Left lung (tissue), 10 donors: ENCODE measurements around the gene STIM1. TPM values are rescaled to one million over a fixed set of nuclear protein-coding genes. Genes with fewer than 3 reads are reported as not detected.

ENCODE experiments used
- ATAC-seq: fragments of 200-7000 bp; cut with Tn5 transposase; one replicate; pipeline ENCODE4 v1.9.1; 2020; ENCODE audit warnings: moderate library complexity
- DNase-seq, 4 donors: peaks; one replicate each; pipeline ENCODE4 v3.0.0-alpha.2; 2013 to 2020
- H3K27ac ChIP-seq, 2 donors: fragments of 200-600 bp; sonication (generic) in 1 of 2; one replicate each; pipeline versions ENCODE4 v1.5.0 to v1.8.0; 2020 to 2021
- H3K27me3 ChIP-seq, 2 donors: fragments of 200-600 bp; sonication (generic) in 1 of 2; one replicate each; pipeline versions ENCODE4 v1.5.0 to v1.8.0; 2020 to 2021
- H3K36me3 ChIP-seq, 2 donors: fragments of 200-600 bp; sonication (generic) in 1 of 2; one replicate each; pipeline versions ENCODE4 v1.5.0 to v1.8.0; 2020 to 2021
- H3K4me1 ChIP-seq, 2 donors: fragments of 200-600 bp; one replicate each; pipeline ENCODE4 v1.8.0; 2021
- H3K4me3 ChIP-seq, 2 donors: fragments of 200-600 bp; sonication (generic) in 1 of 2; one replicate each; pipeline versions ENCODE4 v1.5.0 to v1.8.0; 2020 to 2021; ENCODE audit warnings: mild to moderate bottlenecking in 1 of 2
- H3K9me3 ChIP-seq, 2 donors: fragments of 200-600 bp; sonication (generic) in 1 of 2; one replicate each; pipeline versions ENCODE4 v1.5.0 to v1.8.0; 2020 to 2021
- intact Hi-C, 2 donors: fragments of 100-400 bp; cut with DNase I; formaldehyde crosslinking; loops; one replicate each; pipeline versions ENCODE4 v1.11.2 to v1.14.2; 2022
- polyA plus RNA-seq, 6 donors: library from polyadenylated mRNA; unstranded; fragments of 120-200 nt; gene quantifications; one replicate each; pipeline ENCODE4 v1.2.1, GENCODE V29; 2013; ENCODE audit not compliant: insufficient read length in 6 of 6
- total RNA-seq, 2 donors: library from RNA; stranded (reverse); fragmentation: NEBNext Ultra II Directional; extraction: Animal tissue kit (Norgen Biotek cat#: 25700); gene quantifications; one replicate each; pipeline ENCODE4 v1.2.1, GENCODE V29; 2021
- TF ChIP-seq, protein P1 (sequence below), 2 donors: fragments of 200-600 bp; sonication (generic) in 1 of 2; IDR thresholded peaks; one replicate each; pipeline versions ENCODE4 v1.5.0 to v1.8.0; 2021; ENCODE audit warnings: antibody characterized with exemption in 2 of 2
- donor health status: DM: no; HTN: yes; CAD: no.
- donor health status: DM: no; HTN: no; CAD: no.

The STIM1 gene
- total and polyA plus RNA-seq, 8 donors, result 38.9 to 56.0 (median 49.8) TPM

- intact Hi-C loops, result no loop called here
- Histone ChIP-seq H3K4me3 (no peak overlapping the region), H3K4me1 (no peaks in the 10 kb centered on the region), H3K9me3 (no peaks in the 10 kb centered on the region), H3K27ac (no peak overlapping the region), H3K27me3 (no peaks in the 10 kb centered on the region), H3K36me3 (peaks cover 0 to 5% of the 10 kb centered on the region in 2 donors)
- ATAC-seq (no peak), DNase-seq (no peak)
- TF ChIP-seq, protein P1, sequence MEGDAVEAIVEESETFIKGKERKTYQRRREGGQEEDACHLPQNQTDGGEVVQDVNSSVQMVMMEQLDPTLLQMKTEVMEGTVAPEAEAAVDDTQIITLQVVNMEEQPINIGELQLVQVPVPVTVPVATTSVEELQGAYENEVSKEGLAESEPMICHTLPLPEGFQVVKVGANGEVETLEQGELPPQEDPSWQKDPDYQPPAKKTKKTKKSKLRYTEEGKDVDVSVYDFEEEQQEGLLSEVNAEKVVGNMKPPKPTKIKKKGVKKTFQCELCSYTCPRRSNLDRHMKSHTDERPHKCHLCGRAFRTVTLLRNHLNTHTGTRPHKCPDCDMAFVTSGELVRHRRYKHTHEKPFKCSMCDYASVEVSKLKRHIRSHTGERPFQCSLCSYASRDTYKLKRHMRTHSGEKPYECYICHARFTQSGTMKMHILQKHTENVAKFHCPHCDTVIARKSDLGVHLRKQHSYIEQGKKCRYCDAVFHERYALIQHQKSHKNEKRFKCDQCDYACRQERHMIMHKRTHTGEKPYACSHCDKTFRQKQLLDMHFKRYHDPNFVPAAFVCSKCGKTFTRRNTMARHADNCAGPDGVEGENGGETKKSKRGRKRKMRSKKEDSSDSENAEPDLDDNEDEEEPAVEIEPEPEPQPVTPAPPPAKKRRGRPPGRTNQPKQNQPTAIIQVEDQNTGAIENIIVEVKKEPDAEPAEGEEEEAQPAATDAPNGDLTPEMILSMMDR (IDR thresholded peaks at IDR 0.05), result no peak
Observed at GRCh38 chr11:3969613-3970012, 114.1 kb downstream of the STIM1 start.

DNA sequence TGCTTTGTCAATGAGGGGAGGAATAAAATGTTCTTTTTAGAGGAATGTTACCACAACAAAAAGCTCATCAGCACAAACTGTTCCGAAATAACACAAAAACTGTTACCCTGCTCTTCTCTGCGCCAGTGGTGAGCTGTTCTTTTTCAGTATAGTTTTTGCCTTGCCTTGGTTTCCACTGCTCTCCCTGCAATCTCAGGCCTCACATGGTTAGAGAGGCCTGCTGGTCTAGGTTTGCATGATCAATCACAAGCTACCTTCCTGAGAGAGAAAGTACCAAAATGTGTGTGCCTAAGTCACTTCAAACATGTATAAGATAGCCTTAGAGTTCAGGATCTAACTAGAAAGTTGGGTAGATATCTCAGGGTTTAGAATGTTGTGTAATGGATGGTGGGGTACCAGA, 114.6 kb downstream of the STIM1 start:
- no peak for ATAC-seq
- no peak for DNase-seq
- Histone ChIP-seq H3K27me3 (no peaks in the 10 kb centered on the region), H3K36me3 (peaks cover 0 to 5% of the 10 kb centered on the region in 2 donors), H3K9me3 (no peaks in the 10 kb centered on the region), H3K4me3 (no peak overlapping the region), H3K27ac (no peak overlapping the region), H3K4me1 (peaks cover 0 to 1% of the 10 kb centered on the region in 2 donors)
- intact Hi-C loops, result no loop called here
- TF ChIP-seq, protein P1 (IDR thresholded peaks at IDR 0.05), result no peak

DNA sequence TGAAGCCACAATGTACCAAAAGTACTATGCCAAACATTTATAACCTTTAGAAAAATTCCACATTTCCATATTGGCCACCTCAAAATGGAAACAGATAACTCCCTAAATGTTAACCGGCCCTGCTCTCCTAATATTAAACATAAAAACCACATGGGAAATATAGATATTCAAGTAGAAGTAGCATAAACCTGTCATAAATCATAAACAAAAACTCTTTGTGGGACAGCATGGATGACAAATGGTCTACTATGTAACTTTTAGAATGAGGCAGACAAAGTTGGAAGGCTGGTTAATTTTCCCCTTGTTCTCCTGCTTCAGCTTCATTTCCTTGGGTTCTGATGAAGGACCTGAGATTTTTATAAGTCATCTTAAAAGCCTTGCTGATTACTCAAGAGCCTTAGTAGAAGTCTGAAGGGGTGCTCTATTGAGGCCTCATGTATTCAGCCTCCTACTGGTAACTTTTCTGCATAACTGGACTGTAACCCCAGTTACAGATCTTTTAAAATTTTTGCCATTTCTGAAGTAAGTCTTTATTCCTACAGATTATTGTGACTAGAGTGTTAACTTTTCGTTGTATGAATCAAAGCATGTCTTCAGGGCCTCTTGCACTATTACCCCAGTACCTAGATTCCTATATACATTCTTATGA, 116.4 kb downstream of the STIM1 start:
- H3K4me3 ChIP-seq, result no peak overlapping the region
- DNase-seq (no peak), ATAC-seq (peak; percentile 68)
- intact Hi-C loops, result no loop called here
- H3K4me1 ChIP-seq, result peaks cover 0 to 8% of the 10 kb centered on the region in 2 donors
- no peaks in the 10 kb centered on the region for H3K27me3 ChIP-seq
- TF ChIP-seq, protein P1 (IDR thresholded peaks at IDR 0.05), result peak in 1 of 2 donors; percentile 19
- peaks cover 0 to 5% of the 10 kb centered on the region in 2 donors for H3K36me3 ChIP-seq
- no peaks in the 10 kb centered on the region for H3K9me3 ChIP-seq
- H3K27ac ChIP-seq, result no peak overlapping the region

DNA sequence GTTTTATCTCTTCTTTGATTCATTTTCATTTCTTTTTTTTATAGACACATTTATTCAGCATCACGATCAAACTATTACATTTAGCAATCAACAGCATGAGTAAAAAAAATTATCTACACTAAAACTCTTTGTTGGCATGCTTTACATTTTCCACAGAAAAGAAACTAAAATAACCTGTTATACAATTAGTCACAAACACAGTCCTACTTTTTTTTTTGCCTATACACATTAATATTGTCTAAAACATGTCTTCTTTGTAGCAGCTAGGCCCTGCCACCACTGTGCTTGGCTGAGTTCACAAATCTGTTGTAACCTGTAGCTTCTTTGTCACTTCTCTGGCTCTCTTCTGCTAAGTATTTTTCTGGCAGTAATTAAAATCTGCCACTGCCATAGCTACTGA, 117.0 kb downstream of the STIM1 start:
- ATAC-seq, result no peak

GRCh38 chr11:3977078-3977477, 121.6 kb downstream of the STIM1 start:
- no peaks in the 10 kb centered on the region for H3K9me3 ChIP-seq
- H3K4me1 ChIP-seq, result peaks cover 0 to 8% of the 10 kb centered on the region in 2 donors
- intact Hi-C loops, result no loop called here
- no peaks in the 10 kb centered on the region for H3K36me3 ChIP-seq
- TF ChIP-seq, protein P1 (IDR thresholded peaks at IDR 0.05), result no peak
- H3K27me3 ChIP-seq, result no peaks in the 10 kb centered on the region
- H3K27ac ChIP-seq, result no peak overlapping the region
- ATAC-seq, result no peak
- DNase-seq, result no peak
- no peak overlapping the region for H3K4me3 ChIP-seq

More for the DNA sequence above, 117.0 kb downstream of the STIM1 start:
- DNase-seq, result no peak
- no peak overlapping the region for H3K27ac ChIP-seq
- no peaks in the 10 kb centered on the region for H3K27me3 ChIP-seq
- TF ChIP-seq, protein P1 (IDR thresholded peaks at IDR 0.05), result no peak
- intact Hi-C loops, result no loop called here
- peaks cover 0 to 8% of the 10 kb centered on the region in 2 donors for H3K4me1 ChIP-seq
- H3K4me3 ChIP-seq, result no peak overlapping the region
- H3K9me3 ChIP-seq, result no peaks in the 10 kb centered on the region
- peaks cover 0 to 5% of the 10 kb centered on the region in 2 donors for H3K36me3 ChIP-seq
